Measurements from ENCODE around the gene ALDH1L1.

GRCh38 chr3:126129398-126129891 lies 50.9 kb downstream of the ALDH1L1 start:
- no peak for TF ChIP-seq CTCF (IDR thresholded peaks at IDR 0.05; ENCODE audit: low read depth, low read length)
- TF ChIP-seq POLR2A (IDR thresholded peaks at IDR 0.05; ENCODE audit: extremely low read depth, insufficient read length): no peak
- no peak for TF ChIP-seq MYC (IDR thresholded peaks at IDR 0.05; ENCODE audit: low read depth, low read length)
- no peak for TF ChIP-seq MAX (IDR thresholded peaks at IDR 0.05; ENCODE audit: low read depth, low read length)

Measured in NB4 (cell line).